AG04449 (cell line): Measurements from ENCODE around the gene JADE2.

ENCODE experiments used
- CTCF ChIA-PET: fragments of 350-600 bp; formaldehyde crosslinking; extraction: SDS; loops from one replicate; lab custom pipeline; 2021; ENCODE audit warnings: antibody characterized with exemption; lab: Yijun Ruan, JAX
- POLR2A ChIA-PET: fragments of 400-600, 350-600 bp; formaldehyde crosslinking; extraction: SDS; loops from one replicate; lab custom pipeline; 2020; ENCODE audit warnings: antibody characterized with exemption, inconsistent platforms; lab: Yijun Ruan, JAX
- DNase-seq: peaks from one replicate; pipeline ENCODE4 v3.0.0-alpha.2; 2010; ENCODE audit warnings: low read depth, low spot score
- H3K4me3 ChIP-seq: 2 replicates; pipeline ENCODE4 v1.5.1; 2011; ENCODE audit warnings: low read depth, mild to moderate bottlenecking, control low read depth, low read length
- CTCF ChIP-seq: IDR thresholded peaks from one replicate; pipeline ENCODE4 v1.5.1; 2011; ENCODE audit warnings: mild to moderate bottlenecking, moderate library complexity, low read length, control low read depth, inconsistent platforms; ENCODE audit not compliant: insufficient read depth; ENCODE audit errors: missing control alignments

JADE2 gene

GRCh38 chr5:134581241-134581981 lies 55.9 kb downstream of the JADE2 start:
- DNase-seq, result no peak
- no peak overlapping the region for H3K4me3 ChIP-seq
- POLR2A ChIA-PET, result no interaction called here
- CTCF ChIA-PET, result interaction anchor here (0.8 to 17.9 kb wide), 8 partner anchors 9 to 276 kb away, joined by 3 to 445 read pairs (median 5); partner anchors contain the start of gene CDKN2AIPNL
- TF ChIP-seq CTCF, result no peak

GRCh38 chr5:134582281-134582680 lies 56.8 kb downstream of the JADE2 start:
- H3K4me3 ChIP-seq, result no peak overlapping the region
- TF ChIP-seq CTCF, result no peak
- DNase-seq, result no peak
- ChIA-PET POLR2A (no interaction called here), CTCF (interaction anchor here (17.9 kb wide), 1 partner anchor 277 kb away, joined by 445 read pairs; no protein-coding TSS in a partner anchor)

- ChIA-PET CTCF (interaction anchor here (0.6 to 17.9 kb wide), 3 partner anchors 8 to 278 kb away, joined by 3 to 445 read pairs (median 8); no protein-coding TSS in a partner anchor), POLR2A (no interaction called here)
- no peak for DNase-seq
- H3K4me3 ChIP-seq, result no peak overlapping the region
- TF ChIP-seq CTCF, result no peak
Observed at GRCh38 chr5:134582941-134583340, 57.5 kb downstream of the JADE2 start.

GRCh38 chr5:134583766-134584165 lies 58.3 kb downstream of the JADE2 start:
- no peak overlapping the region for H3K4me3 ChIP-seq
- no peak for TF ChIP-seq CTCF
- POLR2A ChIA-PET, result no interaction called here
- DNase-seq, result no peak
- CTCF ChIA-PET, result interaction anchor here (0.6 to 17.9 kb wide), 8 partner anchors 9 to 279 kb away, joined by 3 to 445 read pairs (median 4); partner anchors contain the start of gene CAMLG

- no peak for TF ChIP-seq CTCF
- ChIA-PET CTCF (interaction anchor here (0.9 to 17.9 kb wide), 10 partner anchors 8 to 280 kb away, joined by 3 to 445 read pairs (median 4); partner anchors contain the start of genes CAMLG and CDKN2AIPNL), POLR2A (no interaction called here)
- no peak overlapping the region for H3K4me3 ChIP-seq
- DNase-seq, result no peak
Observed at GRCh38 chr5:134584662-134585061, 59.2 kb downstream of the JADE2 start.

- no peak overlapping the region for H3K4me3 ChIP-seq
- POLR2A ChIA-PET, result interaction anchor here (0.7 kb wide), 1 partner anchor 178 kb away, joined by 3 read pairs; no protein-coding TSS in a partner anchor
- CTCF ChIA-PET, result interaction anchor here (1.0 to 17.9 kb wide), 8 partner anchors 9 to 297 kb away, joined by 4 to 445 read pairs (median 12); partner anchors contain the start of gene CDKN2AIPNL
- DNase-seq, result no peak
- no peak for TF ChIP-seq CTCF
Observed at GRCh38 chr5:134585966-134586365, 60.5 kb downstream of the JADE2 start.
